Measurements from ENCODE around the gene PJVK. TPM values are rescaled to one million over a fixed set of nuclear protein-coding genes. Genes with fewer than 3 reads are reported as not detected.

Gene PJVK
- total and polyA plus RNA-seq, 2 of the 13 experiments (the other 11 are each of a cell fraction or from before 2014, with no cell fraction given): 1.2 to 2.6 TPM

- TF ChIP-seq SIN3B (IDR thresholded peaks at IDR 0.05; ENCODE audit: low read length) (no peak), NFYB (CRISPR knock-in tag; IDR thresholded peaks at IDR 0.05) (peak; percentile 22; the same call in 1 of the 2 replicates), HMGA1 (CRISPR knock-in tag; conservative IDR thresholded peaks at IDR 0.05) (no peak), MEF2D (CRISPR knock-in tag; IDR thresholded peaks at IDR 0.05) (0 out of 2 replicates have a peak, but pooled peaks have one; percentile 61), CHD4 (IDR thresholded peaks at IDR 0.05; ENCODE audit: borderline replicate concordance, low read length) (no peak), KIAA2018 (CRISPR knock-in tag; IDR thresholded peaks at IDR 0.05; ENCODE audit: borderline replicate concordance) (no peak), HNF1B (CRISPR knock-in tag; IDR thresholded peaks at IDR 0.05) (peak; percentile 79), MBNL3 (CRISPR knock-in tag; conservative IDR thresholded peaks at IDR 0.05) (no peak), ATRX (CRISPR knock-in tag; IDR thresholded peaks at IDR 0.05; ENCODE audit: borderline replicate concordance) (no peak), ZBTB1 (CRISPR knock-in tag; IDR thresholded peaks at IDR 0.05; ENCODE audit: borderline replicate concordance) (no peak), GFI1 (CRISPR knock-in tag; IDR thresholded peaks at IDR 0.05; ENCODE audit: borderline replicate concordance) (0 out of 2 replicates have a peak, but pooled peaks have one; percentile 23), ZNF496 (CRISPR knock-in tag; IDR thresholded peaks at IDR 0.05; ENCODE audit: insufficient replicate concordance) (no peak)
- TF ChIP-seq, protein P1, sequence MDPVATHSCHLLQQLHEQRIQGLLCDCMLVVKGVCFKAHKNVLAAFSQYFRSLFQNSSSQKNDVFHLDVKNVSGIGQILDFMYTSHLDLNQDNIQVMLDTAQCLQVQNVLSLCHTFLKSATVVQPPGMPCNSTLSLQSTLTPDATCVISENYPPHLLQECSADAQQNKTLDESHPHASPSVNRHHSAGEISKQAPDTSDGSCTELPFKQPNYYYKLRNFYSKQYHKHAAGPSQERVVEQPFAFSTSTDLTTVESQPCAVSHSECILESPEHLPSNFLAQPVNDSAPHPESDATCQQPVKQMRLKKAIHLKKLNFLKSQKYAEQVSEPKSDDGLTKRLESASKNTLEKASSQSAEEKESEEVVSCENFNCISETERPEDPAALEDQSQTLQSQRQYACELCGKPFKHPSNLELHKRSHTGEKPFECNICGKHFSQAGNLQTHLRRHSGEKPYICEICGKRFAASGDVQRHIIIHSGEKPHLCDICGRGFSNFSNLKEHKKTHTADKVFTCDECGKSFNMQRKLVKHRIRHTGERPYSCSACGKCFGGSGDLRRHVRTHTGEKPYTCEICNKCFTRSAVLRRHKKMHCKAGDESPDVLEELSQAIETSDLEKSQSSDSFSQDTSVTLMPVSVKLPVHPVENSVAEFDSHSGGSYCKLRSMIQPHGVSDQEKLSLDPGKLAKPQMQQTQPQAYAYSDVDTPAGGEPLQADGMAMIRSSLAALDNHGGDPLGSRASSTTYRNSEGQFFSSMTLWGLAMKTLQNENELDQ (CRISPR knock-in tag; IDR thresholded peaks at IDR 0.05; ENCODE audit: borderline replicate concordance): 0 out of 2 replicates have a peak, but pooled peaks have one; percentile 35
- TF ChIP-seq, protein P2, sequence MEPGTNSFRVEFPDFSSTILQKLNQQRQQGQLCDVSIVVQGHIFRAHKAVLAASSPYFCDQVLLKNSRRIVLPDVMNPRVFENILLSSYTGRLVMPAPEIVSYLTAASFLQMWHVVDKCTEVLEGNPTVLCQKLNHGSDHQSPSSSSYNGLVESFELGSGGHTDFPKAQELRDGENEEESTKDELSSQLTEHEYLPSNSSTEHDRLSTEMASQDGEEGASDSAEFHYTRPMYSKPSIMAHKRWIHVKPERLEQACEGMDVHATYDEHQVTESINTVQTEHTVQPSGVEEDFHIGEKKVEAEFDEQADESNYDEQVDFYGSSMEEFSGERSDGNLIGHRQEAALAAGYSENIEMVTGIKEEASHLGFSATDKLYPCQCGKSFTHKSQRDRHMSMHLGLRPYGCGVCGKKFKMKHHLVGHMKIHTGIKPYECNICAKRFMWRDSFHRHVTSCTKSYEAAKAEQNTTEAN (CRISPR knock-in tag; conservative IDR thresholded peaks at IDR 0.05): no peak
Observed at GRCh38 chr2:178414266-178415247, 36.6 kb upstream of the PJVK start (continued).
